Aorta (tissue), 5 donors: ENCODE results near the gene BCL6. TPM values are rescaled to one million over a fixed set of nuclear protein-coding genes. Genes with fewer than 3 reads are reported as not detected.
A peak's percentile ranks its signal among the peaks of the same experiment; 100 is the strongest.

Experiments used
- ATAC-seq: fragments of 200-7000 bp; cut with Tn5 transposase; one replicate; pipeline ENCODE4 v1.9.1; 2022; ENCODE audit warnings: moderate library complexity; ENCODE audit not compliant: low FRiP score
- DNase-seq, 2 donors: peaks; one replicate each; pipeline ENCODE4 v3.0.0-alpha.2; 2020
- H3K27ac ChIP-seq, 2 donors: one replicate each; pipeline ENCODE4 v1.5.1; 2013; ENCODE audit warnings: low read length in 2 of 2, mild to moderate bottlenecking in 2 of 2, moderate library complexity in 2 of 2, control low read depth in 1 of 2, inconsistent platforms in 1 of 2, low read depth in 1 of 2
- H3K27me3 ChIP-seq, 2 donors: one replicate each; pipeline ENCODE4 v1.6.1; 2013; ENCODE audit warnings: control low read depth in 1 of 2, low read length in 1 of 2, mild to moderate bottlenecking in 1 of 2, moderate library complexity in 1 of 2; ENCODE audit not compliant: insufficient read depth in 2 of 2, control insufficient read depth in 1 of 2
- H3K36me3 ChIP-seq, 2 donors: one replicate each; pipeline ENCODE4 v1.6.1; 2013; ENCODE audit warnings: control low read depth in 1 of 2, low read length in 1 of 2, mild to moderate bottlenecking in 1 of 2; ENCODE audit not compliant: insufficient read depth in 2 of 2, control insufficient read depth in 1 of 2
- H3K4me1 ChIP-seq, 2 donors: one replicate each; pipeline ENCODE4 v1.6.1; 2013; ENCODE audit warnings: low read length in 2 of 2, control low read depth in 1 of 2, mild to moderate bottlenecking in 1 of 2, moderate library complexity in 1 of 2; ENCODE audit not compliant: insufficient read depth in 2 of 2, control insufficient read depth in 1 of 2
- H3K4me3 ChIP-seq, 2 donors: one replicate each; pipeline ENCODE4 v1.5.1; 2013; ENCODE audit warnings: low read length in 2 of 2, control low read depth in 1 of 2, mild to moderate bottlenecking in 1 of 2
- H3K9me3 ChIP-seq: one replicate; pipeline ENCODE4 v1.6.1; 2013; ENCODE audit warnings: mild to moderate bottlenecking, low read length; ENCODE audit not compliant: control insufficient read depth
- WGBS, 2 donors: extraction: QIAGEN DNeasy Blood & Tissue Kit; methylation state at CpG; one replicate each; pipeline ENCODE4 v1.1.7; 2013; 5-methylcytosine and 5-hydroxymethylcytosine counted together
- intact Hi-C, 2 donors: fragments of 100-400 bp; cut with DNase I; formaldehyde crosslinking; loops; one replicate each; pipeline versions ENCODE4 v1.14.2 to v1.15.0; 2022
- polyA plus RNA-seq, 2 donors: library from polyadenylated mRNA; stranded (reverse); fragments of 200-250 nt; gene quantifications; one replicate each; pipeline ENCODE4 v1.2.3, GENCODE V29; 2013
- total RNA-seq, 2 donors: library from RNA; stranded (reverse); fragmentation: NEBNext Ultra II Directional; extraction: Animal tissue kit (Norgen Biotek cat#: 25700); gene quantifications; one replicate each; pipeline ENCODE4 v1.2.1, GENCODE V29; 2021
- donor health status: healthy with polysubstance abuse.
- donor health status: Bipolar disorder and iron deficiency.
- donor health status: DM: no; HTN: no; CAD: no.
- donor health status: DM: no; HTN: no; CAD: no.
- donor health status: DM: yes; HTN: yes; CAD: no.

BCL6 gene
- total and polyA plus RNA-seq, 4 donors: 16.7 to 154 (median 98.5) TPM

- intact Hi-C loops: no loop called here
- Histone ChIP-seq H3K9me3 (no peaks in the 10 kb centered on the region), H3K4me1 (no peaks in the 10 kb centered on the region), H3K27me3 (no peaks in the 10 kb centered on the region), H3K27ac (no peak overlapping the region), H3K4me3 (no peak overlapping the region), H3K36me3 (peaks cover 8 to 33% of the 10 kb centered on the region in 2 donors)
- no peak for ATAC-seq
- DNase-seq: no peak
- 90 to 92% methylated on average over 13 of the region's 13 CpGs for WGBS, 2 donors
Measured at GRCh38 chr3:187728940-187729583, 16.2 kb downstream of the BCL6 start.

- whole genome bisulfite sequencing, 2 donors: 93 to 95% methylated on average over 8 of the region's 8 CpGs
- Histone ChIP-seq H3K27ac (no peak overlapping the region), H3K27me3 (no peaks in the 10 kb centered on the region), H3K4me1 (no peaks in the 10 kb centered on the region), H3K36me3 (peaks cover 8 to 31% of the 10 kb centered on the region in 2 donors), H3K4me3 (no peak overlapping the region), H3K9me3 (no peaks in the 10 kb centered on the region)
- intact Hi-C loops: no loop called here
- ATAC-seq (peak; percentile 5), DNase-seq (no peak)
Measured at GRCh38 chr3:187728248-187728647, 17.0 kb downstream of the BCL6 start.

- intact Hi-C loops: no loop called here
- Histone ChIP-seq H3K9me3 (no peaks in the 10 kb centered on the region), H3K27me3 (no peaks in the 10 kb centered on the region), H3K36me3 (peaks cover 10 to 30% of the 10 kb centered on the region in 2 donors), H3K4me3 (no peak overlapping the region), H3K4me1 (no peaks in the 10 kb centered on the region), H3K27ac (no peak overlapping the region)
- DNase-seq (no peak), ATAC-seq (no peak)
- 94 to 96% methylated on average over 13 of the region's 13 CpGs for WGBS, 2 donors
Measured at GRCh38 chr3:187726564-187726963, 18.7 kb downstream of the BCL6 start.

GRCh38 chr3:187725653-187726370, 19.5 kb downstream of the BCL6 start:
- 87 to 88% methylated on average over 7 of the region's 7 CpGs for WGBS, 2 donors
- no peak overlapping the region for H3K4me3 ChIP-seq
- no peak for DNase-seq
- H3K4me1 ChIP-seq: no peaks in the 10 kb centered on the region
- ATAC-seq: no peak
- H3K36me3 ChIP-seq: peaks cover 10 to 27% of the 10 kb centered on the region in 2 donors
- intact Hi-C loops: no loop called here
- H3K27me3 ChIP-seq: no peaks in the 10 kb centered on the region
- H3K27ac ChIP-seq: no peak overlapping the region
- H3K9me3 ChIP-seq: no peaks in the 10 kb centered on the region

- H3K27ac ChIP-seq: no peak overlapping the region
- no peaks in the 10 kb centered on the region for H3K9me3 ChIP-seq
- intact Hi-C loops: no loop called here
- peaks cover 10 to 24% of the 10 kb centered on the region in 2 donors for H3K36me3 ChIP-seq
- ATAC-seq (no peak), DNase-seq (no peak)
- no peaks in the 10 kb centered on the region for H3K4me1 ChIP-seq
- WGBS, 2 donors: 91 to 95% methylated on average over 22 of the region's 22 CpGs
- no peaks in the 10 kb centered on the region for H3K27me3 ChIP-seq
- no peak overlapping the region for H3K4me3 ChIP-seq
Measured at GRCh38 chr3:187725224-187725623, 20.0 kb downstream of the BCL6 start.

- no peak overlapping the region for H3K4me3 ChIP-seq
- intact Hi-C loops: no loop called here
- no peaks in the 10 kb centered on the region for H3K27me3 ChIP-seq
- 89 to 92% methylated on average over 10 of the region's 10 CpGs for WGBS, 2 donors
- H3K36me3 ChIP-seq: peaks cover 10 to 17% of the 10 kb centered on the region in 2 donors
- no peak for DNase-seq
- no peak overlapping the region for H3K27ac ChIP-seq
- no peaks in the 10 kb centered on the region for H3K9me3 ChIP-seq
- no peak for ATAC-seq
- H3K4me1 ChIP-seq: no peaks in the 10 kb centered on the region
Measured at GRCh38 chr3:187722206-187722612, 23.1 kb downstream of the BCL6 start.

- Histone ChIP-seq H3K27ac (no peak overlapping the region), H3K4me1 (no peaks in the 10 kb centered on the region), H3K9me3 (no peaks in the 10 kb centered on the region), H3K4me3 (no peak overlapping the region), H3K36me3 (peaks cover 7 to 12% of the 10 kb centered on the region in 2 donors), H3K27me3 (no peaks in the 10 kb centered on the region)
- ATAC-seq (no peak), DNase-seq (no peak)
- WGBS, 2 donors: 84 to 85% methylated on average over 8 of the region's 8 CpGs
- intact Hi-C loops: no loop called here
Measured at GRCh38 chr3:187721055-187721454, 24.2 kb downstream of the BCL6 start.

GRCh38 chr3:187720337-187720670, 25.0 kb downstream of the BCL6 start:
- Histone ChIP-seq H3K9me3 (no peaks in the 10 kb centered on the region), H3K36me3 (peaks cover 2 to 7% of the 10 kb centered on the region in 2 donors), H3K4me3 (no peak overlapping the region), H3K4me1 (no peaks in the 10 kb centered on the region), H3K27ac (no peak overlapping the region), H3K27me3 (no peaks in the 10 kb centered on the region)
- DNase-seq: no peak
- 98 to 100% methylated on average over 2 of the region's 2 CpGs for WGBS, 2 donors
- no peak for ATAC-seq
- intact Hi-C loops: no loop called here
